ENCODE results near the gene FOXS1.
A peak's percentile ranks its signal among the peaks of the same experiment; 100 is the strongest.
"Not testable (repeated sequence)": the region's sequence is repeated elsewhere in the genome, so short reads cannot be mapped to it uniquely, and the experiment has no call there.

Gene FOXS1

DNA sequence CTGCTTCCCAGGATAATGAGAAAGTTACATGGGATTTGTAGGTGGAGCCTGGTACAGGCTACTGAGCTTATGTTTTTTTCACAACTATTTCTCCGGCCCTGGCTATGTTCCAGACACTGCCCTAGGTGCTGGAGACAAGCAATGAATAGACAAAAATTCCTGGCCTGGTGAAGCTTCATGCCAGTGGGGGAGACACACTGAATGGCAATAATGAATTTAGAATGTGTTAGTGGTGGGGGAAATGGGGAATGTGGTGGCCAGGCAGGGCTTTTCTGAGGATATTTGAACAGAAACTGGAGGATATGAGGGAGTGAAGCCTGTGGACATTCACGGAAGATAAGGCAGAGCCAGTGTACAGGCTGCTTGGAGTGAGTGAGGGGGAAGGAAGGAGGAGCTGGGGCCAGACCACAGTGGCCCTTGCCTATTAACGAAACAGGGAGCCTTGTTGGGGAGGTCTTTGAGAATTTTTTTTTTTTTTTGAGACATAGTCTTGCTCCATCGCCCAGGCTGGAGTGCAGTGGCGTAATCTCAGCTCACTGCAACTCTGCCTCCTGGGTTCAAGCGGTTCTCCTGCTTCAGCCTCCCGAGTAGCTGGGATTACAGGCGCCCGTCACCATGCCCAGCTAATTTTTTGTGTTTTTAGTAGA is 6.6 kb downstream of the FOXS1 start:
- no peak for DNase-seq

DNA sequence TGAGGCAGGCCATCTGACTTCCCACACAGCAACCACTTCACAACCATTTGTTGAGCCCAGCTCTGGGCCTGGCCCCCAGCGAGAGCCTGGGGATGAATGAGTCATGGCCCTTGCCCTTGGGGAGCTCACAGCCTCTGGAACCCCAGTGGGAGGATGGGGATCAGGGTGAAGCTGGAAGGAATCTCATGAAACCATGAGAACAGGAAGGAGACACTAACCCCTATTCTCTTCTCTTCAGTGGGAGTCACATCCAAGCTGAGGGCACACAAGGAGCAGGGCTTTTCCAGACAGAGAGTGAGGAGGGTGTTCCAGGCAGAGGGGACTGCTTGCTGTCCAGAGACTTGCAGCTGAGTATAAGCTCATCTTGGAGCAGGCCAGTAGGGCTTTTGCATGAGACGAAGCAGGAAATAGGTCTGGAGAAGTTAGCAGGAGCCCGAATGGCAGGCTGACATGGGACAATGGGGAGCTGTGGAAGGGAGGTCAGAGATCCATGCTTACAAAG is 7.5 kb downstream of the FOXS1 start:
- DNase-seq, result no peak

DNA sequence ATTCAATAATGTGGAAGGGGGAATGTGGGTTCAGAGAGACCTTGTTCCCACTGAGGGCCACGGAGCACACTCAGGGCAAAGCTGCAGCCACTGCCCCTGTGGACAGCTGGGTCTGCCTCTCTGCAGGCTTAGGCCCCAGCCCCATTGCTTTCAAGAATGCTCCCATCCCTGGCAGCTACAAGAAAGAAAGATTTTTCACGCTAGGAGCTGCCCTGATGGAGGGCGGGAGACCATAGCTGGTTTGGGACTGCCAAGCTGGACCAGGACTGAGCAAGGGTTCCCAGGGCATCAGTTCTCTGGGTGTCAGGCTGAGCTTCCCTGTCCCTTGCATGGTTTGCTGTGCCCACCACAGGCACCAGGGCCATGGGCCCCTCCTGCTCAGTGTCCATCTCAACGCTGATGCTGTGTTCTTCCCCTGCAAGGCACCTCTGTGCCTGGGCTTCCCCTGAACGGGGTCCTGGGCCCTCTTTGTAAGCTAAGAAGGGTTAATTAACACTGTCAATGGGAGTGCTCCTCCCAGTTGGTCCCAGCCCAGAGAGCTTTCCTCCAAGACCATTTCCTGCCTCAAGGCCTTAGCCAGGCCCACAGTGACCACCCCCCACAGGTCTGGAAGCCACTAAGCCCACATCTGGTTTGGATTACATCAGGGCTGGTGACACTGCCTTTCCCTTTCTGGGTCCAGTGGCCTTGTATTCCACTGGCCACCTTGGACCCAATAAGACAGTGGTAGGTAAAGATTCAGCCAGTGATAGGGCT is 8.4 kb downstream of the FOXS1 start:
- no peak for DNase-seq

- peak; percentile 95 for DNase-seq
These were observed 9.2 kb downstream of the FOXS1 start for GRCh38 chr20:31835977-31836852.

- DNase-seq, result peak; percentile 77
These were observed 9.8 kb downstream of the FOXS1 start for GRCh38 chr20:31835554-31835953.

GRCh38 chr20:31833931-31834521 is 11.4 kb downstream of the FOXS1 start:
- DNase-seq, result no peak

DNA sequence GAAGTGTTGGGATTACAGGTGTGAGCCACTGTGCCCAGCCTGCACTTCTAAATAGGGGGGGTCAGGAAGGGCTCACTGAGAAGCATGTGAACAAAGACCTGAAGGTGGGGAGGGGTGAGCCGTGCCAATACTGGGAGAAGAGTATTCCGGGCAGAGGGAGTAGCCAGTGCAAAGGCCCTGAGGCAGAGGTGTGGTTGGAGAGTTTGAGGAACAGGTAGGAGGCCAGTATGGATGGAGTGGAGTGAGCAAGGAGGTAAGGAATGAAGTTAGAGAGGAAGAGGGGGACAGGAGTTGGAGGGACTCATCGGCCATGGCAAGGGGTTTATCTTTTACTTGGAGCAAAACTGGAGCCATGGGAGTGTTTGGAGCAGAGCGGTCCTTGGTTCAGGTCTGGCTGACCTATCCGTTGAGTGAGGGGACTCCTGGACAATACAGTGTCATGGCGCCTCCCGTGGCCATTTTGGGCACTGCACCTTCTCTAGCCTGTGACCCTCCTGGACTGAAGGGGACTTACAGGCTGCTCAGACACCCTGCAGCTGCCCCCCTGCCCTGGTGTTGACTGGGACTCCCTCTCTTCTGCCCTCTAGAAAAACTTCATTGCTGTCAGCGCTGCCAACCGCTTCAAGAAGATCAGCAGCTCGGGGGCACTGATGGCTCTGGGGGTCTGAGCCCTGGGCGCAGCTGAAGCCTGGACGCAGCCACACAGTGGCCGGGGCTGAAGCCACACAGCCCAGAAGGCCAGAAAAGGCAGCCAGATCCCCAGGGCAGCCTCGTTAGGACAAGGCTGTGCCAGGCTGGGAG is 12.1 kb downstream of the FOXS1 start:
- DNase-seq, result peak; percentile 66

GRCh38 chr20:31831771-31832306 is 13.6 kb downstream of the FOXS1 start:
- no peak for DNase-seq

DNA sequence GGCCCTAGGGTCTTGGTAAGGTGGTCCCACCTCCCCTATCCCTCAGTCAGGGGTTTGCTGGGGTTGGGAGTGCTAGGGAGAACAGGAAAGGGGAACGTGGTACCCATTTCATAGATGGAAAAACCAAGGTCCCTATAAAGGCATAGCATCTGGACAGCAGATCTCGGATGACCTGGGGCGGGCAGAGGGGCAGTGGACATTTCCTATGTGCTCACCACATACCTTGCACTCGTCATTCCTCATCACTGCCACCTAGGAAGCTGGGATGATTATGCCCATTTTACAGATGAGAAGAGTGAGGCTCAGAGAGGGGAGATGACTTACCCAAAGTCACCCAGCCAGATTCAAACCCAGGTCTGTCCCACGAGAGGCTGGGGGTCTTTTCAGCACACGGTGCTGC is 14.2 kb downstream of the FOXS1 start:
- DNase-seq, result no peak

DNA sequence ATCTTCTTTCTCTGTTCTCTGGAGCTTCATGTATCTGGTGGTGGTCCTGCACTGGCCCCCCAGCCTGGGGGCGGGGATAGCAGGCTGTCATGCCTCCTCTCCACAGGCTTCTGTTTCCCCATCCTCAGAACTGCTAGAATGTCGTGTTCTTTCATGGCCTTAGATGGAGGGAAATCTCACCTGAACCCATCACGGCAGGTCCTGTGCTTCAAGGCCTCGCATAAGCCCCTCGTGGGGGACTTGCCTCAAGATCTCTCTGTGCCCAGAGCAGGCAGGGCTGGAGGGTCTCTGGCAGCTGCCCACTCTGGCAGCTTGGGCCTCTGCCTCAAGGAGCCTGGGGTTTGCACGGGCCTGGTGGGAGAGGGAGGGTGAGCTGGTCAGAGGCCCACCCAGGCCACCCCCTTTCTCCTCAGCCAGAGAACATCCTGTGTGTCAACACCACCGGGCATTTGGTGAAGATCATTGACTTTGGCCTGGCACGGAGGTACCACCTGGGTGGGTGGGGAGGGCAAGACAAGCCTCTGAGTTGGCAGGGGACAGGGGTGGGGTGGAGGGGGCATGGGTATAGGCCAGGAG is 14.9 kb downstream of the FOXS1 start:
- DNase-seq, result no peak

- DNase-seq, result no peak
These were observed 15.7 kb downstream of the FOXS1 start for GRCh38 chr20:31829731-31830130.

GRCh38 chr20:31828016-31828415 is 17.4 kb downstream of the FOXS1 start:
- not testable (repeated sequence) for DNase-seq

- DNase-seq, result no peak
These were observed 18.3 kb downstream of the FOXS1 start for GRCh38 chr20:31827059-31827458.

DNA sequence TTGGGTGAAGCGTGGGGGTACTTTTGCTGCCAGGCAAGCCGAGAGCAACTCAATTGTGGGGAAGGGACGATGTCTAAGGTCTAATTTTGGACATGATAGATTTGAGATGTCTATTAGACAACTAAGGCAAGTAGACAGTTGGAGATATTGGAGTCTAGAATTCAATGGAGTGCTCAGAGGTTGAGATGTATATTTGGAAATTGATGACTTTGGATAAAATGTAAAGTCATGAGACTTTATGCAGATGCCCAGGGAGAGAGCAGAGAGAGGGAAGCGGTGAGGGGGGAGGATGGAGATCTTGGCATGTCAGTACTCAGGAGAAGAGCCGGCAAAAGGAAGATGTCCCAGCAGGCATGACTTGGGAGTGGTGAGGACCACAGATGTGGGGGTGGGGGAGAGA is 19.3 kb downstream of the FOXS1 start:
- DNase-seq, result no peak

DNA sequence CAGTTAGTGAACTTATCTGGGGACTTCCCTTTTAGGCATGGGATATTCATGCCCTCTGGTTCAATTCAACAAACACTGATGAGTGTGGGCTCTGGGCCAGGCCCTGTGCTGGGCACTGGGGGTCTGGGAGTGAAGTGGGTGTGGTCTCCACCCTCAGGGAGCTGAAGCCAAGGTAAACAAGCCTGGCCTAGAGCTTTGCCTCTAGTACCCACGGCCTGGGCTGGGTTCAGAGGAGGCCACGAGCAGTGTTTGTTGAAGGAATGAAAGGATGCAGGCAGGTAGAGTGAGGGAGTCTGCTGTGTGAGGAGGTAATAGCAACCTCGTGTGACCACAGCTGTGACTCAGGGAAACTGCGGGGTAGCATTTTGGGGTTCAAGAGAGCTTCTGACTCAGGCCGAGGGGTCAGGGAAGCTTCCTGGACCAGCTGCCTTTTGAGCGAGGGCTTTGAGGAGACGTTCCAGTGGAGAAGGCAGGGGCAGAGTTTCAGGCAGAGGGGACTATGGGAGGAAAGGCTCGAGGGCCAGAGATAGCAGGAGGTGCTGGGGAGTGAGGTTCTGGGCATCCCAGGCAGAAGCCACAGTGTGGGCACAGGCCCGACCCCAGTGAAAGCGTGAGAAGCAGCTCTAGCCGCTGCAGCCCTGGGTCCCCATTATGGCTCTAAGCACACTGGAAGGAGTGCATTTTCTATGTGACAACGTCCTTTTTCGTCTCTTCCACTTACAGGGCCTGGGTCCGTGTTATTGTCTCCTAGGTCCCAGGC is 20.7 kb downstream of the FOXS1 start:
- DNase-seq, result peak; percentile 37

GRCh38 chr20:31824125-31824485 is 21.3 kb downstream of the FOXS1 start:
- DNase-seq, result no peak

DNA sequence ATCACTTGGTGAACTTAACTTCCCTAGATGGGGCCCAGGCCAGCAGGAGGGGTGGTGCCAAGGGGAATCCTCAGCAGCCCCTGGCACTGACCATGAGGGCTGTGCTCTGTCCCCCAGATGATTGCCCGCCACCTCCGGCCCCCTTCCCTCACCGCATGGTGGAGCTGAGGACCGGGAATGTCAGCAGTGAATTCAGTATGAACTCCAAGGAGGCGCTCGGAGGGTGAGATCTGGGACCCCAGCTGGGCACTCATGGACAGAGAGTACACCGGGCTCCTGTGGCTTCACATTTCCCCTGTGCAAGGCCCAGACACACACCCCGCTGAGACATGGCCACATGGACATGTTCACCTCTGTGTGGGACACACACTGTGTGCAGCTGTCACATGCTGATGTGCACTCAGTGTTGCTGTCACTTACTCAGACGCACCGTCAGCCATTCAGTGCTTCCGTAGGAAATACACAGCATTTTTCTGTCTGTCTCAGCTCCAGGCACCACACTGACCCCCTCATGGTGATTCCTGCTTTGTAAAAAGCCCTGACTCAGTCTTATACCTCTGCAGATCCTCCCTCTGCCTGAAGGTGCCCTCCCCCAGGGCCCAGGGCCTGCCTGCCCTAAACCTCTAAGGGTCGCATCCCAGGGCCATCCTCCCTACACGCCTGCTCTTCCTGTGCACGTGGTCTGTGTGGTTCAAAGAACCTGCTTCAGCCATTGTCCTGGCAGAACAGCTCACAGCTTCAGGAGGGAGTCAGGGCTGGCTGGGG is 21.9 kb downstream of the FOXS1 start:
- peak; percentile 92 for DNase-seq

- DNase-seq, result peak; percentile 89
These were observed 22.7 kb downstream of the FOXS1 start for GRCh38 chr20:31822421-31823330.

DNA sequence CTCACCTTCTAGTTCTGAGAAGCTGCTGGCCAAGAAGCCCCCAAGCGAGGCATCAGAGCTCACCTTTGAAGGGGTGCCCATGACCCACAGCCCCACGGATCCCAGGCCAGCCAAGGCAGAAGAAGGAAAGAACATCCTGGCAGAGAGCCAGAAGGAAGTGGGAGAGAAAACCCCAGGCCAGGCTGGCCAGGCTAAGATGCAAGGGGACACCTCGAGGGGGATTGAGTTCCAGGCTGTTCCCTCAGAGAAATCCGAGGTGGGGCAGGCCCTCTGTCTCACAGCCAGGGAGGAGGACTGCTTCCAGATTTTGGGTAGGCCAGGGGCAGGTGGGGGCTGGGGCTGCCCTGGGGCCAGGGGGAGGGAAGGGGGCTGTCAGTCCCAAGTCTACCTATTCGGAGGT is 24.0 kb downstream of the FOXS1 start:
- DNase-seq, result no peak
